HK-2 (cell line): Measurements from ENCODE around the gene RABGGTA.

Experiments used
- DNase-seq: peaks from one replicate; pipeline ENCODE4 v3.0.0-alpha.2; 2018; ENCODE audit not compliant: unreplicated experiment

Gene RABGGTA

DNA sequence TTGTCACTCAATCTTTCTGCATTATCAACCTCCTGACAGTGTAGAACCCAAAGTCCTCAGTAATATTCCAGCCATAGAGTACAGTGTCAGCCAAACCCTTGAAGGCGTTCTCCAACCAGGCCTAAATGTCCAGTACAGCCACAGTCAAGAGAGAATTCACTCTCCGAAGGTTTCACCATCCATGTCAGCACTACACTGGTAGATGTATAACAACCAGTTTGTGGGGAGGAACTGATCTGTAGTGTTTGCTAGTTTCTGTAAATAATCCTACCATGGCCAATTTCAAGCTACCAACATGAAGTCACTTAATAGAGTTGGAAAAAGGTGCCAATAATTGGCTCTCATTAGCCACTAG lies 55.1 kb downstream of the RABGGTA start:
- no peak for DNase-seq
